ENCODE data around the gene CBY2. TPM values are rescaled to one million over a fixed set of nuclear protein-coding genes. Genes with fewer than 3 reads are reported as not detected.

Gene CBY2
- polyA plus RNA-seq, 1 experiment = not detected

DNA sequence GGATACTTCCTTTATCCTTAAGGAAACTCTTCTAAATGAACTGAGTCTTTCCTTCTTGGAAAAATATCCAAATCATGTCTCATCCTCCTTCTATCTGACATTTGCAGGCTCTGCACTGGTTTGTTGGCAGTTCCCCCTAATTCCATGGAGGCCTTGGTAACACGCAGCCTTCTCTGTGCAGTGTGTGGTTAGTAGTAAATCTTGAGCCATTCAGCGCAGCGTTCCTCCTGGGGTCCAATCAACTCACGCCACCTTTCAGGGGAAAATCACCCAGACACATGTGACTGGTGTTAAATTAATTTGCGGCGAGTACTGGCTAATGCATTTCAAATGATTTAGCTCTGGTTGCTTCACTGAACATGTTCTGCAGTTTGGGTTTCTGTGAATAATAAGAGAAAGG, 21.0 kb upstream of the CBY2 start:
- Histone ChIP-seq H3K4me3 (ENCODE audit: low read depth, low read length) (no peak overlapping the region), H3K27me3 (ENCODE audit: control insufficient read depth, insufficient read depth, low read length) (peaks cover 3% of the 10 kb centered on the region), H3K36me3 (ENCODE audit: control insufficient read depth, insufficient read depth, low read length) (no peaks in the 10 kb centered on the region)
- ChIA-PET CTCF (no interaction called here), POLR2A (no interaction called here)
- no peak for DNase-seq (ENCODE audit: low read depth)
- TF ChIP-seq CTCF (IDR thresholded peaks at IDR 0.05; ENCODE audit: insufficient read depth, low read depth, low read length) = no peak

GRCh38 chr13:45682494-45683008, 19.6 kb upstream of the CBY2 start:
- Histone ChIP-seq H3K27me3 (ENCODE audit: control insufficient read depth, insufficient read depth, low read length) (peaks cover 3% of the 10 kb centered on the region), H3K4me3 (ENCODE audit: low read depth, low read length) (no peak overlapping the region), H3K36me3 (ENCODE audit: control insufficient read depth, insufficient read depth, low read length) (no peaks in the 10 kb centered on the region)
- DNase-seq (ENCODE audit: low read depth) = no peak
- CTCF ChIA-PET = no interaction called here
- no peak for TF ChIP-seq CTCF (IDR thresholded peaks at IDR 0.05; ENCODE audit: insufficient read depth, low read depth, low read length)
- POLR2A ChIA-PET = no interaction called here

DNA sequence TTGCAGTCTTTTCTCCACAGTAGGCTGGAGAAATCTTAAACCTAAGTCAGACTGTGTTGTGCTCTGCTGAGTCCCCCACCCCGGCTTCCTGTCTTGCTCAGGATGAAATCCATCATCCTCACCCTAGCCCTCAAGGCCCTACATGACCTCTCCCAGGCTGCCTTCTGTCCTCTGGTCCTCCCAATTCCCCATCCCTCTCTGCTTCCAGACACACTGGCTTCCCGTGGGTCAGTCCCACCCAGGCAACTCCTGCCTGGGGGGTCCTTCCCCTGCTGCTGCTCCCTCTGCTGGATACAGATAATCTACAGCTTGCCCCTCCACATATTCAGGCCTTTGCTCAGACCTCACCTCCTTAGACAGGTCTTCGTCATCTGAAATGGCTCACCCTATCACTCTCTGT, 18.4 kb upstream of the CBY2 start:
- ChIA-PET POLR2A (no interaction called here), CTCF (interaction anchor here (0.7 kb wide), 1 partner anchor 80 kb away, joined by 3 read pairs; no protein-coding TSS in a partner anchor)
- Histone ChIP-seq H3K27me3 (ENCODE audit: control insufficient read depth, insufficient read depth, low read length) (peaks cover 3% of the 10 kb centered on the region), H3K36me3 (ENCODE audit: control insufficient read depth, insufficient read depth, low read length) (no peaks in the 10 kb centered on the region), H3K4me3 (ENCODE audit: low read depth, low read length) (no peak overlapping the region)
- DNase-seq (ENCODE audit: low read depth) = no peak
- TF ChIP-seq CTCF (IDR thresholded peaks at IDR 0.05; ENCODE audit: insufficient read depth, low read depth, low read length) = peak; percentile 20; the same call in 1 of the 2 replicates

DNA sequence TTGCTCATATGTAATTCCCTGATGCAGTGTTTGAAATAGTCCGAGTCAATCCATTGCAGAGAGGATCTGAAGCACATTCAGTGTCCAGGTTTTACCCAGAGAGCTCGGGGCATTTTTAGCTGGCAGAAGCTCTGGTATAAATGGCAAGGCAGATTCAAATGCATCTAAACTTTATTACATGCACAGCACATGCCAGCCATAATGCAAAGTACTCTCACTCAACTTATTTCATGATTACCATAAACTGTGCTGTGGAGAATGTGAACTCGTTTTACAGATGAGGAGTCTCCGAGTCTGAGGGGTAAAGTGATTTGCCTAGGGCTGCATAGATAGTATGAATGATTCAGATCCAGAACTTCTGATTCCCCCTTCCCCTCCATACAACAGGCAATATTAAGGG, 13.5 kb upstream of the CBY2 start:
- no peaks in the 10 kb centered on the region; the same call in 1 of the 2 replicates for H3K27me3 ChIP-seq (ENCODE audit: control insufficient read depth, insufficient read depth, low read length)
- POLR2A ChIA-PET = no interaction called here
- no peak for DNase-seq (ENCODE audit: low read depth)

GRCh38 chr13:45690636-45691035, 11.5 kb upstream of the CBY2 start:
- DNase-seq (ENCODE audit: low read depth) = no peak
- Histone ChIP-seq H3K36me3 (ENCODE audit: control insufficient read depth, insufficient read depth, low read length) (no peaks in the 10 kb centered on the region), H3K4me3 (ENCODE audit: low read depth, low read length) (no peak overlapping the region), H3K27me3 (ENCODE audit: control insufficient read depth, insufficient read depth, low read length) (no peaks in the 10 kb centered on the region; the same call in 1 of the 2 replicates)
- ChIA-PET POLR2A (no interaction called here), CTCF (no interaction called here)
- TF ChIP-seq CTCF (IDR thresholded peaks at IDR 0.05; ENCODE audit: insufficient read depth, low read depth, low read length) = no peak

More for the DNA sequence above, 13.5 kb upstream of the CBY2 start:
- Histone ChIP-seq H3K36me3 (ENCODE audit: control insufficient read depth, insufficient read depth, low read length) (no peaks in the 10 kb centered on the region), H3K4me3 (ENCODE audit: low read depth, low read length) (no peak overlapping the region)
- no peak for TF ChIP-seq CTCF (IDR thresholded peaks at IDR 0.05; ENCODE audit: insufficient read depth, low read depth, low read length)
- CTCF ChIA-PET = no interaction called here
